K562 (cell line): Measurements from ENCODE around the gene PGK2. TPM values are rescaled to one million over a fixed set of nuclear protein-coding genes. Genes with fewer than 3 reads are reported as not detected.

Experiments used
- ATAC-seq: fragments of 200-7000 bp; cut with Tn5 transposase; 3 replicates; pipeline ENCODE4 v1.9.1; 2020; ENCODE audit warnings: moderate library complexity
- BruUV-seq: library from RNA; stranded (reverse); fragments of 400-500 nt; replicated peaks from 2 replicates; lab custom pipeline; 2021; lab: Mats Ljungman, UMichigan
- CTCF ChIA-PET: fragments of 300-600 bp; formaldehyde crosslinking; extraction: SDS; loops from one replicate; lab custom pipeline; 2021; ENCODE audit warnings: low intra/inter-chr PET ratio; lab: Yijun Ruan, JAX
- POLR2A ChIA-PET: fragments of 300-600, 350-650 bp; sonication (Branson Sonifier 250); formaldehyde crosslinking; extraction: SDS; loops from one replicate; lab custom pipeline; 2021; ENCODE audit warnings: antibody characterized with exemption, inconsistent platforms; lab: Yijun Ruan, JAX
- DNase-seq, 4 experiments: peaks; one replicate each; pipeline versions ENCODE4 v3.0.0 to v3.0.0-alpha.2; 2011 to 2018; ENCODE audit warnings: low spot score in 3 of 4, mixed read lengths in 3 of 4; ENCODE audit errors: extremely low read depth in 1 of 4
- FAIRE-seq: peaks from 2 replicates; lab custom pipeline; 2011; peaks lifted over from hg19 to GRCh38; lab: Jason Lieb, UNC
- H2AFZ ChIP-seq: 2 replicates; pipeline ENCODE4 v1.6.0; 2011; ENCODE audit warnings: low read depth, low read length, control low read depth, inconsistent platforms
- H3K27ac ChIP-seq: fragments of 200-600 bp; 3 replicates; pipeline ENCODE4 v1.8.0; 2011; ENCODE audit warnings: low read depth, mild to moderate bottlenecking, control low read depth, inconsistent platforms, low read length, moderate library complexity, mixed read lengths; ENCODE audit errors: extremely low read depth
- H3K27me3 ChIP-seq, 2 experiments: fragments of 300-600 bp in 1 of 2; 2 replicates in 1 of 2; 3 replicates in 1 of 2; pipeline versions ENCODE4 v1.6.0 to v1.8.0; 2011; ENCODE audit warnings: inconsistent platforms in 2 of 2, low read length in 2 of 2, mild to moderate bottlenecking in 1 of 2, mixed read lengths in 1 of 2, moderate library complexity in 1 of 2; ENCODE audit not compliant: control insufficient read depth in 2 of 2, insufficient read depth in 2 of 2
- H3K36me3 ChIP-seq: fragments of 300-600 bp; 3 replicates; pipeline ENCODE4 v1.8.0; 2011; ENCODE audit warnings: mild to moderate bottlenecking, low read length, inconsistent platforms; ENCODE audit not compliant: control insufficient read depth, insufficient read depth
- H3K4me1 ChIP-seq, 2 experiments: fragments of 200-600 bp in 1 of 2; replicated peaks in 1 of 2; 2 replicates in 1 of 2; 3 replicates in 1 of 2; pipeline versions ENCODE4 v1.5.1 to v1.8.0; 2011; ENCODE audit warnings: inconsistent platforms in 2 of 2, low read length in 2 of 2, mild to moderate bottlenecking in 1 of 2, mixed read lengths in 1 of 2, moderate library complexity in 1 of 2; ENCODE audit not compliant: control insufficient read depth in 2 of 2, insufficient read depth in 2 of 2
- H3K4me2 ChIP-seq: 2 replicates; pipeline ENCODE4 v1.6.1; 2011; ENCODE audit warnings: low read length, control low read depth, inconsistent platforms, mixed read lengths; ENCODE audit not compliant: insufficient read depth
- H3K4me3 ChIP-seq: fragments of 200-600 bp; sonication (generic), shearing (Covaris generic); 2 replicates; pipeline ENCODE4 v1.5.1; 2016; ENCODE audit warnings: control low read depth, inconsistent platforms
- H3K79me2 ChIP-seq: fragments of 200-600 bp; 3 replicates; pipeline ENCODE4 v1.8.0; 2011; ENCODE audit warnings: low read length, inconsistent platforms; ENCODE audit not compliant: control insufficient read depth, insufficient read depth
- H3K9ac ChIP-seq, 2 experiments: 2 replicates each; pipeline versions ENCODE4 v1.6.0 to v1.6.1; 2011; ENCODE audit warnings: low read depth in 2 of 2, low read length in 2 of 2, control low read depth in 1 of 2, inconsistent platforms in 1 of 2, mild to moderate bottlenecking in 1 of 2, mixed read lengths in 1 of 2; ENCODE audit not compliant: insufficient read depth in 1 of 2
- H3K9me1 ChIP-seq: one replicate; pipeline ENCODE4 v1.6.0; 2011; ENCODE audit warnings: inconsistent platforms, mild to moderate bottlenecking, low read length, moderate library complexity; ENCODE audit not compliant: control insufficient read depth, insufficient read depth
- H3K9me3 ChIP-seq: replicated peaks from 2 replicates; pipeline ENCODE4 v1.5.1; 2011; ENCODE audit warnings: low read depth, low read length, inconsistent platforms; ENCODE audit not compliant: control insufficient read depth, insufficient read depth
- H4K20me1 ChIP-seq: replicated peaks from 2 replicates; pipeline ENCODE4 v1.6.1; 2011; ENCODE audit warnings: low read length, inconsistent platforms, mixed read lengths; ENCODE audit not compliant: control insufficient read depth, insufficient read depth
- ADNP ChIP-seq: fragments of 200-800 bp; sonication (Bioruptor generic); IDR thresholded peaks from 2 replicates; pipeline ENCODE4 v1.6.1; 2016; ENCODE audit warnings: missing genetic modification characterization, missing compliant biosample characterization
- C11orf30 ChIP-seq: fragments of 450-650 bp; IDR thresholded peaks from 2 replicates; pipeline ENCODE4 v1.6.1; 2016; ENCODE audit warnings: low read depth, mild to moderate bottlenecking
- CBFA2T3 ChIP-seq: fragments of 450-650 bp; IDR thresholded peaks from 2 replicates; pipeline ENCODE4 v1.6.1; 2017
- CTCFL ChIP-seq: IDR thresholded peaks from 2 replicates; pipeline ENCODE4 v1.6.1; 2011; ENCODE audit warnings: borderline replicate concordance, low read depth, mild to moderate bottlenecking, moderate library complexity, low read length; ENCODE audit not compliant: insufficient read depth, poor library complexity, severe bottlenecking
- ELF1 ChIP-seq: fragments of 200-800 bp; sonication (Bioruptor generic); IDR thresholded peaks from 2 replicates; pipeline ENCODE4 v1.6.1; 2016; ENCODE audit warnings: missing genetic modification characterization, missing compliant biosample characterization
- ID3 ChIP-seq, 2 experiments: fragments of 250-450 bp in 1 of 2; fragments of 450-650 bp in 1 of 2; sonication (Bioruptor Pico) in 1 of 2; IDR thresholded peaks; 2 replicates each; pipeline versions ENCODE4 v1.6.1 to v1.8.0; 2016 to 2021; ENCODE audit warnings: mild to moderate bottlenecking in 2 of 2, moderate library complexity in 2 of 2, missing compliant biosample characterization in 1 of 2, missing genetic modification characterization in 1 of 2
- MEF2D ChIP-seq: conservative IDR thresholded peaks from 2 replicates; pipeline ENCODE4 v1.6.1; 2016; ENCODE audit warnings: low read depth, missing genetic modification characterization, missing compliant biosample characterization
- NFE2L1 ChIP-seq: fragments of 450-650 bp; IDR thresholded peaks from 2 replicates; pipeline ENCODE4 v1.6.1; 2016; ENCODE audit warnings: missing genetic modification characterization, low read depth, mild to moderate bottlenecking, missing compliant biosample characterization, moderate library complexity, borderline replicate concordance
- RERE ChIP-seq: sonication (generic); formaldehyde crosslinking; IDR thresholded peaks from 2 replicates; pipeline ENCODE4 v1.8.0; 2023; ENCODE audit warnings: missing genetic modification reagents, mild to moderate bottlenecking, borderline replicate concordance
- ZNF239 ChIP-seq: fragments of 250-450 bp; sonication (Bioruptor Pico); IDR thresholded peaks from 2 replicates; pipeline ENCODE4 v1.4.0; 2020; ENCODE audit warnings: mild to moderate bottlenecking
- WGBS: fragments of 100-300 bp; shearing (Covaris generic); methylation state at CpG from one replicate; pipeline ENCODE4 v1.1.6; 2016; ENCODE audit warnings: low coverage, mixed read lengths; ENCODE audit not compliant: insufficient coverage; ENCODE audit errors: missing lambda C conversion rate; 5-methylcytosine and 5-hydroxymethylcytosine counted together
- in situ Hi-C: fragments of 300-500 bp; cut with MboI; formaldehyde crosslinking; loops from 4 replicates; pipeline ENCODE4 v1.15.0; 2018; ENCODE audit warnings: inconsistent platforms, mixed read lengths
- intact Hi-C: fragments of 100-400 bp; cut with micrococcal nuclease; formaldehyde crosslinking; loops from 2 replicates; pipeline ENCODE4 v1.14.2; 2022
- polyA plus RNA-seq, 8 experiments: library from polyadenylated mRNA; depleted of rRNA in 4 of 8; stranded (reverse) in 5 of 8; unstranded in 3 of 8; fragments of >200 nt; fragmentation: Nextera tagmentation in 2 of 8; fragmentation: Illumina TruSeq in 1 of 8; extraction: Ambion mirVana in 2 of 8; extraction: Trizol in 1 of 8; gene quantifications; 2 replicates each; pipeline versions ENCODE4 v1.2.1 to v1.2.3, GENCODE V29; 2011 to 2014; ENCODE audit warnings: inconsistent platforms in 1 of 8, missing spikeins in 1 of 8
- total RNA-seq, 7 experiments: library from RNA; depleted of rRNA in 6 of 7; stranded (reverse); fragments of >200 nt in 6 of 7; fragmentation: Illumina TruSeq in 2 of 7; extraction: Trizol in 2 of 7; gene quantifications; 2 replicates each; pipeline versions ENCODE4 v1.2.1 to v1.2.3, GENCODE V29; 2011 to 2021; ENCODE audit warnings: low replicate concordance in 1 of 7

PGK2 gene
- total and polyA plus RNA-seq, 9 of the 15 experiments (the other 6 are each of a cell fraction or from before 2014, with no cell fraction given), result not detected

DNA sequence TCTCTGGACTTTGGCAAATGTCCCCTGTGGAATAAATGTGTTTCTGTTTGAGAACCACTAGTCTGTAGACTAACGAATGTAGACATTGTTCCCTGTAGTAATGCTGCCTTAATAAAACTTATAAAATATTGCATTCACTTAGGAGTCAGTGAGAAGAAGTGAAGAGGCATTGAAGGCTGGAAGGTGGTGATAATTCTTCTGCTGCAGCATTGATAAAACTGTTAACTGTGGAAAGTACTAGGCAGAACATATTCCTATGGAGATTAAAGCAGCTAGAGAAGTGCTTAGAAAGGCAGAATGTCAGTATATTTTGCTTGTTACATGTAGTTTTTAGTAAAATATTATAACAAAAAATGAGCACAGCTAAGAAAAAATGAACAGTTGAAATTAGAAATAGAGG is 4.8 kb downstream of the PGK2 start:
- BruUV-seq, result no TSS peak
- POLR2A ChIA-PET, result interaction anchor here (0.9 to 1.6 kb wide), 4 partner anchors 15 to 146 kb away, joined by 3 to 5 read pairs (median 4); partner anchors contain the start of gene RHAG
- 0% methylated on average over 1 of the region's 1 CpG for WGBS
- TF ChIP-seq NFE2L1 (tag), result no peak
- TF ChIP-seq ELF1 (tag), result no peak
- TF ChIP-seq CTCFL, result no peak
- TF ChIP-seq RERE (CRISPR knock-in tag), result no peak
- peak; percentile 21; the same call in 1 of the 2 replicates for TF ChIP-seq C11orf30
- no peak for TF ChIP-seq ID3 (CRISPR knock-in tag; IDR thresholded peaks at IDR 0.05)
- TF ChIP-seq ID3 (tag; IDR thresholded peaks at IDR 0.05), result no peak
- no peak for TF ChIP-seq MEF2D (tag)
- peak; percentile 93 for TF ChIP-seq CBFA2T3
- TF ChIP-seq ADNP (tag), result peak; percentile 55; the same call in 1 of the 2 replicates
- TF ChIP-seq ZNF239, result no peak

More for the DNA sequence above, 4.8 kb downstream of the PGK2 start:
- in situ Hi-C loops, result no loop called here
- Histone ChIP-seq H3K9me3 (peaks cover 4% of the 10 kb centered on the region), H3K4me3 (no peak overlapping the region; the same call in 1 of the 2 replicates), H3K4me1 (peaks cover 7 to 25% of the 10 kb centered on the region in 2 experiments; a peak in 4 of 5 replicates), H3K4me2 (peak overlapping the region; percentile 57), H3K9ac (peak overlapping the region in 1 of 2 experiments; percentile 70; a peak in 2 of 4 replicates), H3K27ac (peak overlapping the region; percentile 80), H3K27me3 (no peaks in the 10 kb centered on the region), H3K79me2 (no peaks in the 10 kb centered on the region), H3K9me1 (no peaks in the 10 kb centered on the region), H4K20me1 (no peaks in the 10 kb centered on the region), H3K36me3 (no peaks in the 10 kb centered on the region), H2AFZ (peak overlapping the region; percentile 93)
- peak in 2 of 4 experiments; percentile 68 to 75 for DNase-seq
- CTCF ChIA-PET, result no interaction called here
- peak; percentile 81 for ATAC-seq
- intact Hi-C loops, result loop anchor here (5.0 kb wide), 1 partner anchor 135 kb away; no protein-coding TSS in a partner anchor
- FAIRE-seq, result peak; percentile 62
